K562 (cell line): ENCODE data around the gene ARHGAP24. TPM values are rescaled to one million over a fixed set of nuclear protein-coding genes. Genes with fewer than 3 reads are reported as not detected.

Source experiments
- ATAC-seq: fragments of 200-7000 bp; cut with Tn5 transposase; 3 replicates; pipeline ENCODE4 v1.9.1; 2020; ENCODE audit warnings: moderate library complexity
- BruUV-seq: library from RNA; stranded (reverse); fragments of 400-500 nt; replicated peaks from 2 replicates; lab custom pipeline; 2021; lab: Mats Ljungman, UMichigan
- CTCF ChIA-PET: fragments of 300-600 bp; formaldehyde crosslinking; extraction: SDS; loops from one replicate; lab custom pipeline; 2021; ENCODE audit warnings: low intra/inter-chr PET ratio; lab: Yijun Ruan, JAX
- POLR2A ChIA-PET: fragments of 300-600, 350-650 bp; sonication (Branson Sonifier 250); formaldehyde crosslinking; extraction: SDS; loops from one replicate; lab custom pipeline; 2021; ENCODE audit warnings: antibody characterized with exemption, inconsistent platforms; lab: Yijun Ruan, JAX
- DNase-seq, 4 experiments: peaks; one replicate each; pipeline versions ENCODE4 v3.0.0 to v3.0.0-alpha.2; 2011 to 2018; ENCODE audit warnings: low spot score in 3 of 4, mixed read lengths in 3 of 4; ENCODE audit errors: extremely low read depth in 1 of 4
- FAIRE-seq: peaks from 2 replicates; lab custom pipeline; 2011; peaks lifted over from hg19 to GRCh38; lab: Jason Lieb, UNC
- H2AFZ ChIP-seq: 2 replicates; pipeline ENCODE4 v1.6.0; 2011; ENCODE audit warnings: low read depth, low read length, control low read depth, inconsistent platforms
- H3K27ac ChIP-seq: fragments of 200-600 bp; 3 replicates; pipeline ENCODE4 v1.8.0; 2011; ENCODE audit warnings: low read depth, mild to moderate bottlenecking, control low read depth, inconsistent platforms, low read length, moderate library complexity, mixed read lengths; ENCODE audit errors: extremely low read depth
- H3K27me3 ChIP-seq, 2 experiments: fragments of 300-600 bp in 1 of 2; 2 replicates in 1 of 2; 3 replicates in 1 of 2; pipeline versions ENCODE4 v1.6.0 to v1.8.0; 2011; ENCODE audit warnings: inconsistent platforms in 2 of 2, low read length in 2 of 2, mild to moderate bottlenecking in 1 of 2, mixed read lengths in 1 of 2, moderate library complexity in 1 of 2; ENCODE audit not compliant: control insufficient read depth in 2 of 2, insufficient read depth in 2 of 2
- H3K36me3 ChIP-seq: fragments of 300-600 bp; 3 replicates; pipeline ENCODE4 v1.8.0; 2011; ENCODE audit warnings: mild to moderate bottlenecking, low read length, inconsistent platforms; ENCODE audit not compliant: control insufficient read depth, insufficient read depth
- H3K4me1 ChIP-seq, 2 experiments: fragments of 200-600 bp in 1 of 2; replicated peaks in 1 of 2; 2 replicates in 1 of 2; 3 replicates in 1 of 2; pipeline versions ENCODE4 v1.5.1 to v1.8.0; 2011; ENCODE audit warnings: inconsistent platforms in 2 of 2, low read length in 2 of 2, mild to moderate bottlenecking in 1 of 2, mixed read lengths in 1 of 2, moderate library complexity in 1 of 2; ENCODE audit not compliant: control insufficient read depth in 2 of 2, insufficient read depth in 2 of 2
- H3K4me2 ChIP-seq: 2 replicates; pipeline ENCODE4 v1.6.1; 2011; ENCODE audit warnings: low read length, control low read depth, inconsistent platforms, mixed read lengths; ENCODE audit not compliant: insufficient read depth
- H3K4me3 ChIP-seq: fragments of 200-600 bp; sonication (generic), shearing (Covaris generic); 2 replicates; pipeline ENCODE4 v1.5.1; 2016; ENCODE audit warnings: control low read depth, inconsistent platforms
- H3K79me2 ChIP-seq: fragments of 200-600 bp; 3 replicates; pipeline ENCODE4 v1.8.0; 2011; ENCODE audit warnings: low read length, inconsistent platforms; ENCODE audit not compliant: control insufficient read depth, insufficient read depth
- H3K9ac ChIP-seq, 2 experiments: 2 replicates each; pipeline versions ENCODE4 v1.6.0 to v1.6.1; 2011; ENCODE audit warnings: low read depth in 2 of 2, low read length in 2 of 2, control low read depth in 1 of 2, inconsistent platforms in 1 of 2, mild to moderate bottlenecking in 1 of 2, mixed read lengths in 1 of 2; ENCODE audit not compliant: insufficient read depth in 1 of 2
- H3K9me1 ChIP-seq: one replicate; pipeline ENCODE4 v1.6.0; 2011; ENCODE audit warnings: inconsistent platforms, mild to moderate bottlenecking, low read length, moderate library complexity; ENCODE audit not compliant: control insufficient read depth, insufficient read depth
- H3K9me3 ChIP-seq: replicated peaks from 2 replicates; pipeline ENCODE4 v1.5.1; 2011; ENCODE audit warnings: low read depth, low read length, inconsistent platforms; ENCODE audit not compliant: control insufficient read depth, insufficient read depth
- H4K20me1 ChIP-seq: replicated peaks from 2 replicates; pipeline ENCODE4 v1.6.1; 2011; ENCODE audit warnings: low read length, inconsistent platforms, mixed read lengths; ENCODE audit not compliant: control insufficient read depth, insufficient read depth
- DACH1 ChIP-seq: fragments of 450-650 bp; IDR thresholded peaks from 2 replicates; pipeline ENCODE4 v1.6.1; 2018; ENCODE audit not compliant: partially characterized antibody
- RNF2 ChIP-seq: sonication (generic); IDR thresholded peaks from 2 replicates; pipeline ENCODE4 v1.6.1; 2016
- ZNF12 ChIP-seq: sonication (generic); formaldehyde crosslinking; IDR thresholded peaks from 2 replicates; pipeline ENCODE4 v1.4.0; 2020; ENCODE audit warnings: mild to moderate bottlenecking, missing genetic modification reagents
- WGBS: fragments of 100-300 bp; shearing (Covaris generic); methylation state at CpG from one replicate; pipeline ENCODE4 v1.1.6; 2016; ENCODE audit warnings: low coverage, mixed read lengths; ENCODE audit not compliant: insufficient coverage; ENCODE audit errors: missing lambda C conversion rate; 5-methylcytosine and 5-hydroxymethylcytosine counted together
- in situ Hi-C: fragments of 300-500 bp; cut with MboI; formaldehyde crosslinking; loops from 4 replicates; pipeline ENCODE4 v1.15.0; 2018; ENCODE audit warnings: inconsistent platforms, mixed read lengths
- intact Hi-C: fragments of 100-400 bp; cut with micrococcal nuclease; formaldehyde crosslinking; loops from 2 replicates; pipeline ENCODE4 v1.14.2; 2022
- polyA plus RNA-seq, 8 experiments: library from polyadenylated mRNA; depleted of rRNA in 4 of 8; stranded (reverse) in 5 of 8; unstranded in 3 of 8; fragments of >200 nt; fragmentation: Nextera tagmentation in 2 of 8; fragmentation: Illumina TruSeq in 1 of 8; extraction: Ambion mirVana in 2 of 8; extraction: Trizol in 1 of 8; gene quantifications; 2 replicates each; pipeline versions ENCODE4 v1.2.1 to v1.2.3, GENCODE V29; 2011 to 2014; ENCODE audit warnings: inconsistent platforms in 1 of 8, missing spikeins in 1 of 8
- total RNA-seq, 7 experiments: library from RNA; depleted of rRNA in 6 of 7; stranded (reverse); fragments of >200 nt in 6 of 7; fragmentation: Illumina TruSeq in 2 of 7; extraction: Trizol in 2 of 7; gene quantifications; 2 replicates each; pipeline versions ENCODE4 v1.2.1 to v1.2.3, GENCODE V29; 2011 to 2021; ENCODE audit warnings: low replicate concordance in 1 of 7
- TF ChIP-seq, protein P1 (sequence below): IDR thresholded peaks from 2 replicates; pipeline ENCODE4 v1.6.1; 2011; ENCODE audit warnings: borderline replicate concordance, low read depth, mild to moderate bottlenecking, moderate library complexity, low read length; ENCODE audit not compliant: insufficient read depth, poor library complexity, severe bottlenecking
- TF ChIP-seq, protein P2 (sequence below), 3 experiments: fragments of 200-800 bp in 1 of 3; sonication (Bioruptor generic) in 1 of 3; sonication (generic) in 1 of 3; formaldehyde crosslinking in 1 of 3; IDR thresholded peaks; 2 replicates each; pipeline versions ENCODE4 v1.6.1 to v1.8.0; 2016 to 2022; ENCODE audit warnings: mild to moderate bottlenecking in 2 of 3, missing compliant biosample characterization in 2 of 3, missing genetic modification characterization in 2 of 3, missing genetic modification reagents in 1 of 3
- TF ChIP-seq, protein P3 (sequence below): fragments of 450-650 bp; IDR thresholded peaks from 2 replicates; pipeline ENCODE4 v1.6.1; 2016; ENCODE audit warnings: mild to moderate bottlenecking

Gene ARHGAP24
- total and polyA plus RNA-seq, 9 of the 15 experiments (the other 6 are each of a cell fraction or from before 2014, with no cell fraction given): 8.0 to 22.6 (median 14.0) TPM

DNA sequence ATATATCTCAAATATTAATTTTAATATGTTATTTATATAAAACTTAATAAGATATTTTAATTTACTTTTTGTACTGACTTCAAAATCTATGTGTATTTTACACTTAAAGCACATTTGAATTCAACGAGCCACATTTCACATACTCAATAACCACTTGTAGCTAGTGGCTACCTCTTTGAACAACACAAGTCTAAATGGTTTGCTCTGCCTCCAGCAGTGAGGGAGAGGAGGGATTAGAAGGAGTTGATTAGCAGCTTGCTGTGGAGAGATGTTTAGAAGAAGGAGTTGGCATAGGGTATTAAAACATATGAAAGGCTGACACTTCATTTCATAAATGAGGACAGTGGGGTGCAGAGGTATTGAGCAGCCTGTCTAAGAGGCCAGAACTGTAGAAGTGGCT, 124.0 kb downstream of the ARHGAP24 start:
- ChIA-PET CTCF (no interaction called here), POLR2A (no interaction called here)
- ATAC-seq (no peak; the same call in 2 of the 3 replicates), FAIRE-seq (no peak), DNase-seq (no peak)
- intact Hi-C loops (no loop called here), in situ Hi-C loops (no loop called here)
- no peak overlapping the region for H3K9ac ChIP-seq
- H2AFZ ChIP-seq: no peak overlapping the region
- H3K27me3 ChIP-seq: no peaks in the 10 kb centered on the region
- no peak overlapping the region for H3K27ac ChIP-seq
- H3K4me2 ChIP-seq: no peak overlapping the region
- no peak overlapping the region for H3K4me3 ChIP-seq
- 50% methylated on average over 1 of the region's 1 CpG for WGBS
- TF ChIP-seq DACH1 (no peak), RNF2 (no peak)
- no peaks in the 10 kb centered on the region for H3K9me3 ChIP-seq
- H3K4me1 ChIP-seq: no peaks in the 10 kb centered on the region
- H3K79me2 ChIP-seq: peaks cover 36% of the 10 kb centered on the region
- no TSS peak for BruUV-seq
- H4K20me1 ChIP-seq: no peaks in the 10 kb centered on the region
- no peaks in the 10 kb centered on the region for H3K9me1 ChIP-seq
- H3K36me3 ChIP-seq: no peaks in the 10 kb centered on the region; the same call in 2 of the 3 replicates

DNA sequence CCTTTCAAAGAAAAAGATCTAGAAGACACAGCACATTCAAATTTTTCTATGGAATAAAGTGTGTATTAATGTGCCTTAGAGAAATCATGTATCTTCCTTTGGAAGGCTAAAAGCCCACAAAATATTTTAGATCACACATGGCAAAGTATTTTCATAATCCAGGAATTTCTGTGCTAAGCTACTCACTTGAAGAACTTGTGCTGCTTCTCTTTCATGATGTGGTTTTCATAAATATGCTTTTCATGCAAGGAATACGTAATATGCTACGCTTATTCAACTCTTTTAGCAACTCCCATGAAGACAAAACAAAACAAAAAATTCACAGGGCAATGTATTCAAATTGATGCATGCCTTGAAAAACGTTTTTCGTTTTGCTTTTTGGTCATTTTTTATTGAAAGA, 125.6 kb downstream of the ARHGAP24 start:
- Histone ChIP-seq H3K27me3 (no peaks in the 10 kb centered on the region), H3K36me3 (no peaks in the 10 kb centered on the region; the same call in 2 of the 3 replicates), H3K9me3 (no peaks in the 10 kb centered on the region), H4K20me1 (no peaks in the 10 kb centered on the region), H3K4me1 (no peaks in the 10 kb centered on the region), H3K9me1 (no peaks in the 10 kb centered on the region), H3K9ac (no peak overlapping the region), H2AFZ (no peak overlapping the region), H3K27ac (no peak overlapping the region), H3K4me2 (no peak overlapping the region), H3K79me2 (peaks cover 26% of the 10 kb centered on the region), H3K4me3 (no peak overlapping the region)
- in situ Hi-C loops: no loop called here
- ATAC-seq: no peak
- DNase-seq: no peak
- ChIA-PET CTCF (no interaction called here), POLR2A (no interaction called here)
- intact Hi-C loops: no loop called here
- no peak for FAIRE-seq
- WGBS: 55% methylated on average over 4 of the region's 4 CpGs
- no TSS peak for BruUV-seq
- TF ChIP-seq, protein P1, sequence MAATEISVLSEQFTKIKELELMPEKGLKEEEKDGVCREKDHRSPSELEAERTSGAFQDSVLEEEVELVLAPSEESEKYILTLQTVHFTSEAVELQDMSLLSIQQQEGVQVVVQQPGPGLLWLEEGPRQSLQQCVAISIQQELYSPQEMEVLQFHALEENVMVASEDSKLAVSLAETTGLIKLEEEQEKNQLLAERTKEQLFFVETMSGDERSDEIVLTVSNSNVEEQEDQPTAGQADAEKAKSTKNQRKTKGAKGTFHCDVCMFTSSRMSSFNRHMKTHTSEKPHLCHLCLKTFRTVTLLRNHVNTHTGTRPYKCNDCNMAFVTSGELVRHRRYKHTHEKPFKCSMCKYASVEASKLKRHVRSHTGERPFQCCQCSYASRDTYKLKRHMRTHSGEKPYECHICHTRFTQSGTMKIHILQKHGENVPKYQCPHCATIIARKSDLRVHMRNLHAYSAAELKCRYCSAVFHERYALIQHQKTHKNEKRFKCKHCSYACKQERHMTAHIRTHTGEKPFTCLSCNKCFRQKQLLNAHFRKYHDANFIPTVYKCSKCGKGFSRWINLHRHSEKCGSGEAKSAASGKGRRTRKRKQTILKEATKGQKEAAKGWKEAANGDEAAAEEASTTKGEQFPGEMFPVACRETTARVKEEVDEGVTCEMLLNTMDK: no peak
- TF ChIP-seq, protein P2, sequence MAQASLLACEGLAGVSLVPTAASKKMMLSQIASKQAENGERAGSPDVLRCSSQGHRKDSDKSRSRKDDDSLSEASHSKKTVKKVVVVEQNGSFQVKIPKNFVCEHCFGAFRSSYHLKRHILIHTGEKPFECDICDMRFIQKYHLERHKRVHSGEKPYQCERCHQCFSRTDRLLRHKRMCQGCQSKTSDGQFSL (CRISPR knock-in tag; IDR thresholded peaks at IDR 0.05): no peak
- TF ChIP-seq, protein P2 (tag; IDR thresholded peaks at IDR 0.05): no peak
- TF ChIP-seq, protein P3, sequence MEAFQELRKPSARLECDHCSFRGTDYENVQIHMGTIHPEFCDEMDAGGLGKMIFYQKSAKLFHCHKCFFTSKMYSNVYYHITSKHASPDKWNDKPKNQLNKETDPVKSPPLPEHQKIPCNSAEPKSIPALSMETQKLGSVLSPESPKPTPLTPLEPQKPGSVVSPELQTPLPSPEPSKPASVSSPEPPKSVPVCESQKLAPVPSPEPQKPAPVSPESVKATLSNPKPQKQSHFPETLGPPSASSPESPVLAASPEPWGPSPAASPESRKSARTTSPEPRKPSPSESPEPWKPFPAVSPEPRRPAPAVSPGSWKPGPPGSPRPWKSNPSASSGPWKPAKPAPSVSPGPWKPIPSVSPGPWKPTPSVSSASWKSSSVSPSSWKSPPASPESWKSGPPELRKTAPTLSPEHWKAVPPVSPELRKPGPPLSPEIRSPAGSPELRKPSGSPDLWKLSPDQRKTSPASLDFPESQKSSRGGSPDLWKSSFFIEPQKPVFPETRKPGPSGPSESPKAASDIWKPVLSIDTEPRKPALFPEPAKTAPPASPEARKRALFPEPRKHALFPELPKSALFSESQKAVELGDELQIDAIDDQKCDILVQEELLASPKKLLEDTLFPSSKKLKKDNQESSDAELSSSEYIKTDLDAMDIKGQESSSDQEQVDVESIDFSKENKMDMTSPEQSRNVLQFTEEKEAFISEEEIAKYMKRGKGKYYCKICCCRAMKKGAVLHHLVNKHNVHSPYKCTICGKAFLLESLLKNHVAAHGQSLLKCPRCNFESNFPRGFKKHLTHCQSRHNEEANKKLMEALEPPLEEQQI: no peak
- no peak for TF ChIP-seq ZNF12 (CRISPR knock-in tag)
